CD14-positive monocyte (primary cell): ENCODE measurements around the gene RETSAT. TPM values are rescaled to one million over a fixed set of nuclear protein-coding genes. Genes with fewer than 3 reads are reported as not detected.

Source experiments
- DNase-seq, 3 donors: peaks; one replicate each; pipeline ENCODE4 v3.0.0-alpha.2; 2011 to 2022
- H2AFZ ChIP-seq: 2 replicates; pipeline ENCODE4 v1.6.0; 2012; ENCODE audit warnings: mild to moderate bottlenecking, low read depth, low read length, inconsistent platforms; ENCODE audit not compliant: insufficient read depth, poor library complexity, severe bottlenecking
- H3K27ac ChIP-seq, 2 donors: 1 replicate in 1 of 2; 2 replicates in 1 of 2; pipeline ENCODE4 v1.5.1; 2012 to 2013; ENCODE audit warnings: low read length in 2 of 2, control low read depth in 1 of 2, inconsistent platforms in 1 of 2, low read depth in 1 of 2, mild to moderate bottlenecking in 1 of 2
- H3K27me3 ChIP-seq, 2 donors: one replicate each; pipeline versions ENCODE4 v1.6.0 to v1.6.1; 2011 to 2013; ENCODE audit warnings: low read length in 2 of 2; ENCODE audit not compliant: control insufficient read depth in 2 of 2, insufficient read depth in 2 of 2
- H3K36me3 ChIP-seq, 2 donors: replicated peaks in 1 of 2; 1 replicate in 1 of 2; 2 replicates in 1 of 2; pipeline versions ENCODE4 v1.5.1 to v1.6.1; 2012 to 2013; ENCODE audit warnings: low read length in 2 of 2, control low read depth in 1 of 2, inconsistent platforms in 1 of 2, mild to moderate bottlenecking in 1 of 2; ENCODE audit not compliant: insufficient read depth in 2 of 2, control insufficient read depth in 1 of 2
- H3K4me1 ChIP-seq, 2 donors: 1 replicate in 1 of 2; 2 replicates in 1 of 2; pipeline versions ENCODE4 v1.5.1 to v1.6.1; 2012 to 2013; ENCODE audit warnings: low read length in 2 of 2, control low read depth in 1 of 2, inconsistent platforms in 1 of 2, mild to moderate bottlenecking in 1 of 2, moderate library complexity in 1 of 2; ENCODE audit not compliant: insufficient read depth in 2 of 2, control insufficient read depth in 1 of 2
- H3K4me2 ChIP-seq: replicated peaks from 2 replicates; pipeline ENCODE3; 2012; ENCODE audit warnings: low read length, moderate library complexity, mild to moderate bottlenecking; ENCODE audit not compliant: poor library complexity, severe bottlenecking; ENCODE audit errors: extremely low read depth
- H3K4me3 ChIP-seq, 3 experiments: fragments of 200-600 bp in 1 of 3; sonication (generic) in 1 of 3; replicated peaks in 1 of 3; 1 replicate in 2 of 3; 2 replicates in 1 of 3; pipeline ENCODE4 v1.5.1; 2011 to 2013; ENCODE audit warnings: low read length in 3 of 3, mild to moderate bottlenecking in 3 of 3, control low read depth in 2 of 3, low read depth in 2 of 3, inconsistent platforms in 1 of 3, moderate library complexity in 1 of 3
- H3K79me2 ChIP-seq: 2 replicates; pipeline ENCODE4 v1.6.0; 2012; ENCODE audit warnings: mild to moderate bottlenecking, control low read depth, inconsistent platforms, low read length, moderate library complexity; ENCODE audit not compliant: insufficient read depth
- H3K9ac ChIP-seq: 2 replicates; pipeline ENCODE4 v1.6.0; 2017; ENCODE audit warnings: low read length, mild to moderate bottlenecking; ENCODE audit not compliant: insufficient read depth, poor library complexity, severe bottlenecking
- H3K9me3 ChIP-seq, 2 donors: replicated peaks in 1 of 2; 1 replicate in 1 of 2; 2 replicates in 1 of 2; pipeline versions ENCODE4 v1.5.1 to v1.6.1; 2012 to 2013; ENCODE audit warnings: low read length in 2 of 2, control low read depth in 1 of 2; ENCODE audit not compliant: control insufficient read depth in 1 of 2, insufficient read depth in 1 of 2
- H4K20me1 ChIP-seq: 2 replicates; pipeline ENCODE4 v1.6.0; 2012; ENCODE audit warnings: mild to moderate bottlenecking, low read length, control low read depth, moderate library complexity; ENCODE audit not compliant: insufficient read depth
- H3K27ac Mint-ChIP-seq, 7 donors: one replicate each; pipeline ENCODE4 v1.8.0; 2020; ENCODE audit warnings: mild to moderate bottlenecking in 7 of 7, mixed read lengths in 7 of 7, moderate library complexity in 6 of 7, inconsistent platforms in 2 of 7
- H3K27me3 Mint-ChIP-seq, 3 donors: one replicate each; pipeline ENCODE4 v1.8.0; 2021 to 2022; ENCODE audit warnings: low read depth in 3 of 3, mild to moderate bottlenecking in 3 of 3, mixed read lengths in 3 of 3, moderate library complexity in 3 of 3, inconsistent platforms in 1 of 3
- H3K36me3 Mint-ChIP-seq, 2 donors: one replicate each; pipeline ENCODE4 v1.8.0; 2020; ENCODE audit warnings: mixed read lengths in 2 of 2, inconsistent platforms in 1 of 2, mild to moderate bottlenecking in 1 of 2
- H3K4me1 Mint-ChIP-seq: one replicate; pipeline ENCODE4 v1.8.0; 2020; ENCODE audit warnings: mild to moderate bottlenecking, mixed read lengths
- H3K4me3 Mint-ChIP-seq, 2 donors: one replicate each; pipeline ENCODE4 v1.8.0; 2020; ENCODE audit warnings: mild to moderate bottlenecking in 2 of 2, mixed read lengths in 2 of 2, moderate library complexity in 1 of 2
- H3K9me3 Mint-ChIP-seq, 7 donors: one replicate each; pipeline ENCODE4 v1.8.0; 2020 to 2022; ENCODE audit warnings: mixed read lengths in 7 of 7, mild to moderate bottlenecking in 6 of 7, moderate library complexity in 6 of 7, inconsistent platforms in 2 of 7
- WGBS: methylation state at CpG from one replicate; pipeline ENCODE4 v1.1.5; 2013; ENCODE audit warnings: missing lambda C conversion rate; ENCODE audit not compliant: insufficient coverage; 5-methylcytosine and 5-hydroxymethylcytosine counted together
- intact Hi-C, 2 donors: fragments of 100-400 bp; cut with micrococcal nuclease; formaldehyde crosslinking; loops; one replicate each; pipeline versions ENCODE4 v1.15.0 to v1.15.1; 2023
- polyA plus RNA-seq, 3 donors: library from polyadenylated mRNA; depleted of rRNA in 1 of 3; unstranded in 2 of 3; stranded (reverse) in 1 of 3; fragments of 300-500 nt in 2 of 3; fragments of >200 nt in 1 of 3; fragmentation: Illumina TruSeq in 2 of 3; gene quantifications; 1 replicate in 2 of 3; 2 replicates in 1 of 3; pipeline ENCODE4 v1.2.3, GENCODE V29; 2012 to 2021
- TF ChIP-seq, protein P1 (sequence below): fragments of 200-600 bp; IDR thresholded peaks from one replicate; pipeline ENCODE4 v1.8.0; 2022; ENCODE audit warnings: antibody characterized with exemption, mild to moderate bottlenecking

RETSAT gene
- polyA plus RNA-seq, 3 donors: 12.4 to 15.8 (median 15.0) TPM

- intact Hi-C loops: loop anchor here in 1 of 2 donors (2.0 to 10.0 kb wide), 2 partner anchors 28 to 78 kb away; partner anchors contain the start of genes ELMOD3 and RETSAT
- H3K36me3 ChIP-seq: peaks cover 24 to 26% of the 10 kb centered on the region in 2 donors
- H3K9ac ChIP-seq: peak overlapping the region; percentile 91
- H3K4me3 ChIP-seq: peak overlapping the region; percentile 52 to 97 (median 72)
- H3K9me3 Mint-ChIP-seq: no peaks in the 10 kb centered on the region
- peaks cover 28 to 34% of the 10 kb centered on the region in 2 donors for H3K36me3 Mint-ChIP-seq
- peaks cover 65% of the 10 kb centered on the region for H3K79me2 ChIP-seq
- no peaks in the 10 kb centered on the region for H3K9me3 ChIP-seq
- H3K4me2 ChIP-seq: peak overlapping the region; percentile 94
- DNase-seq: peak in 2 of 3 donors; percentile 18 to 26
- H4K20me1 ChIP-seq: peaks cover 42% of the 10 kb centered on the region
- H3K27ac Mint-ChIP-seq: peak overlapping the region; percentile 97 to 100 (median 100)
- peaks cover 53% of the 10 kb centered on the region for H3K4me1 Mint-ChIP-seq
- H2AFZ ChIP-seq: peak overlapping the region; percentile 88
- H3K27ac ChIP-seq: peak overlapping the region; percentile 98 to 99
- WGBS: 5% methylated on average over 40 of the region's 41 CpGs
- peaks cover 0 to 2% (median 0%) of the 10 kb centered on the region in 3 donors for H3K27me3 Mint-ChIP-seq
- TF ChIP-seq, protein P1, sequence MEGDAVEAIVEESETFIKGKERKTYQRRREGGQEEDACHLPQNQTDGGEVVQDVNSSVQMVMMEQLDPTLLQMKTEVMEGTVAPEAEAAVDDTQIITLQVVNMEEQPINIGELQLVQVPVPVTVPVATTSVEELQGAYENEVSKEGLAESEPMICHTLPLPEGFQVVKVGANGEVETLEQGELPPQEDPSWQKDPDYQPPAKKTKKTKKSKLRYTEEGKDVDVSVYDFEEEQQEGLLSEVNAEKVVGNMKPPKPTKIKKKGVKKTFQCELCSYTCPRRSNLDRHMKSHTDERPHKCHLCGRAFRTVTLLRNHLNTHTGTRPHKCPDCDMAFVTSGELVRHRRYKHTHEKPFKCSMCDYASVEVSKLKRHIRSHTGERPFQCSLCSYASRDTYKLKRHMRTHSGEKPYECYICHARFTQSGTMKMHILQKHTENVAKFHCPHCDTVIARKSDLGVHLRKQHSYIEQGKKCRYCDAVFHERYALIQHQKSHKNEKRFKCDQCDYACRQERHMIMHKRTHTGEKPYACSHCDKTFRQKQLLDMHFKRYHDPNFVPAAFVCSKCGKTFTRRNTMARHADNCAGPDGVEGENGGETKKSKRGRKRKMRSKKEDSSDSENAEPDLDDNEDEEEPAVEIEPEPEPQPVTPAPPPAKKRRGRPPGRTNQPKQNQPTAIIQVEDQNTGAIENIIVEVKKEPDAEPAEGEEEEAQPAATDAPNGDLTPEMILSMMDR: no peak
- peak overlapping the region; percentile 98 to 100 for H3K4me3 Mint-ChIP-seq
- H3K27me3 ChIP-seq: no peaks in the 10 kb centered on the region
- H3K4me1 ChIP-seq: peaks cover 51 to 60% of the 10 kb centered on the region in 2 donors
These were observed 27.0 kb downstream of the RETSAT start for GRCh38 chr2:85327160-85327821.

GRCh38 chr2:85326406-85327159 lies 27.7 kb downstream of the RETSAT start:
- peaks cover 0 to 2% (median 0%) of the 10 kb centered on the region in 3 donors for H3K27me3 Mint-ChIP-seq
- peak overlapping the region; percentile 97 to 100 (median 100) for H3K27ac Mint-ChIP-seq
- Histone ChIP-seq H3K4me2 (peak overlapping the region; percentile 94), H3K79me2 (peaks cover 73% of the 10 kb centered on the region), H3K9ac (peak overlapping the region; percentile 91), H3K36me3 (peaks cover 31 to 33% of the 10 kb centered on the region in 2 donors), H4K20me1 (peaks cover 49% of the 10 kb centered on the region), H2AFZ (peak overlapping the region; percentile 60), H3K27me3 (no peaks in the 10 kb centered on the region), H3K4me1 (peaks cover 57 to 67% of the 10 kb centered on the region in 2 donors), H3K4me3 (peak overlapping the region; percentile 52 to 97 (median 72)), H3K9me3 (no peaks in the 10 kb centered on the region), H3K27ac (peak overlapping the region; percentile 98 to 99)
- 12% methylated on average over 26 of the region's 32 CpGs for WGBS
- peak overlapping the region; percentile 98 to 100 for H3K4me3 Mint-ChIP-seq
- DNase-seq: peak; percentile 71 to 85 (median 78)
- intact Hi-C loops: loop anchor here in 1 of 2 donors (2.0 to 10.0 kb wide), 2 partner anchors 28 to 78 kb away; partner anchors contain the start of genes ELMOD3 and RETSAT
- H3K9me3 Mint-ChIP-seq: no peaks in the 10 kb centered on the region
- H3K36me3 Mint-ChIP-seq: peaks cover 35 to 41% of the 10 kb centered on the region in 2 donors
- peaks cover 60% of the 10 kb centered on the region for H3K4me1 Mint-ChIP-seq
- TF ChIP-seq, protein P1: no peak
